Mesenchymal stem cell (in vitro differentiated cells and primary cell): ENCODE results near the gene GBP3.
"Not testable (repeated sequence)": the region's sequence is repeated elsewhere in the genome, so short reads cannot be mapped to it uniquely, and the experiment has no call there.

Experiments used
- DNase-seq: peaks from one replicate; pipeline ENCODE4 v3.0.0-alpha.2; 2013
- H2AFZ ChIP-seq: one replicate; pipeline ENCODE4 v1.6.1; 2013; ENCODE audit warnings: low read depth, mild to moderate bottlenecking, control low read depth, inconsistent platforms, low read length, moderate library complexity
- H2AK5ac ChIP-seq: 2 replicates; pipeline ENCODE4 v1.6.1; 2013; ENCODE audit warnings: low read length, moderate library complexity, mild to moderate bottlenecking, inconsistent platforms; ENCODE audit not compliant: severe bottlenecking
- H2BK120ac ChIP-seq: one replicate; pipeline ENCODE4 v1.6.1; 2013; ENCODE audit warnings: low read depth, mild to moderate bottlenecking, inconsistent platforms, low read length, moderate library complexity
- H2BK12ac ChIP-seq, 2 experiments: one replicate each; pipeline ENCODE4 v1.6.1; 2013; ENCODE audit warnings: inconsistent platforms in 2 of 2, low read length in 2 of 2, mild to moderate bottlenecking in 2 of 2, moderate library complexity in 2 of 2, control low read depth in 1 of 2
- H2BK15ac ChIP-seq: one replicate; pipeline ENCODE4 v1.6.1; 2013; ENCODE audit warnings: mild to moderate bottlenecking, low read depth, inconsistent platforms; ENCODE audit not compliant: poor library complexity, severe bottlenecking
- H2BK5ac ChIP-seq: 2 replicates; pipeline ENCODE4 v1.6.1; 2013; ENCODE audit warnings: low read depth, mild to moderate bottlenecking, low read length, control low read depth, inconsistent platforms; ENCODE audit not compliant: poor library complexity, severe bottlenecking
- H3K14ac ChIP-seq, 2 experiments: one replicate each; pipeline ENCODE4 v1.6.1; 2013; ENCODE audit warnings: inconsistent platforms in 2 of 2, low read length in 2 of 2, control low read depth in 1 of 2, mild to moderate bottlenecking in 1 of 2, moderate library complexity in 1 of 2
- H3K18ac ChIP-seq, 2 experiments: one replicate each; pipeline ENCODE4 v1.6.1; 2013; ENCODE audit warnings: inconsistent platforms in 2 of 2, low read length in 2 of 2, control low read depth in 1 of 2, low read depth in 1 of 2, mild to moderate bottlenecking in 1 of 2
- H3K23ac ChIP-seq, 2 experiments: one replicate each; pipeline ENCODE4 v1.6.1; 2013; ENCODE audit warnings: inconsistent platforms in 2 of 2, low read length in 2 of 2, mild to moderate bottlenecking in 2 of 2, moderate library complexity in 2 of 2, control low read depth in 1 of 2
- H3K27ac ChIP-seq: 2 replicates; pipeline ENCODE4 v1.5.1; 2013; ENCODE audit warnings: mild to moderate bottlenecking, moderate library complexity, low read length, control low read depth, inconsistent platforms; ENCODE audit not compliant: poor library complexity, severe bottlenecking
- H3K27me3 ChIP-seq, 2 experiments: 2 replicates each; pipeline versions ENCODE4 v1.6.1 to v1.7.0; 2013; ENCODE audit warnings: low read length in 2 of 2, mild to moderate bottlenecking in 2 of 2, moderate library complexity in 2 of 2, control low read depth in 1 of 2, inconsistent platforms in 1 of 2; ENCODE audit not compliant: control insufficient read depth in 1 of 2, insufficient read depth in 1 of 2
- H3K36me3 ChIP-seq, 2 experiments: 2 replicates each; pipeline versions ENCODE4 v1.6.1 to v1.7.0; 2013; ENCODE audit warnings: low read length in 2 of 2, control low read depth in 1 of 2, inconsistent platforms in 1 of 2, low read depth in 1 of 2, mild to moderate bottlenecking in 1 of 2; ENCODE audit not compliant: insufficient read depth in 2 of 2, control insufficient read depth in 1 of 2
- H3K4ac ChIP-seq, 2 experiments: one replicate each; pipeline ENCODE4 v1.6.1; 2013; ENCODE audit warnings: inconsistent platforms in 2 of 2, low read length in 2 of 2, mild to moderate bottlenecking in 2 of 2, moderate library complexity in 2 of 2, control low read depth in 1 of 2, low read depth in 1 of 2
- H3K4me1 ChIP-seq: 2 replicates; pipeline ENCODE4 v1.6.1; 2013; ENCODE audit warnings: low read depth, low read length, control low read depth; ENCODE audit not compliant: control insufficient read depth, insufficient read depth
- H3K4me2 ChIP-seq: 2 replicates; pipeline ENCODE4 v1.6.1; 2013; ENCODE audit warnings: low read length, mild to moderate bottlenecking, inconsistent platforms; ENCODE audit not compliant: poor library complexity, severe bottlenecking
- H3K4me3 ChIP-seq, 2 experiments: 2 replicates each; pipeline versions ENCODE4 v1.5.1 to v1.7.0; 2013; ENCODE audit warnings: low read length in 2 of 2, mild to moderate bottlenecking in 2 of 2, control low read depth in 1 of 2, low read depth in 1 of 2; ENCODE audit not compliant: insufficient read depth in 1 of 2
- H3K79me1 ChIP-seq: replicated peaks from 2 replicates; pipeline ENCODE4 v1.6.1; 2013; ENCODE audit warnings: mild to moderate bottlenecking, control low read depth, low read length, inconsistent platforms; ENCODE audit not compliant: poor library complexity, severe bottlenecking
- H3K9ac ChIP-seq: 2 replicates; pipeline ENCODE4 v1.7.0; 2013; ENCODE audit warnings: mild to moderate bottlenecking, low read length, moderate library complexity
- H3K9me3 ChIP-seq: 2 replicates; pipeline ENCODE4 v1.7.0; 2013; ENCODE audit warnings: mild to moderate bottlenecking, low read length; ENCODE audit not compliant: control insufficient read depth
- H4K8ac ChIP-seq: one replicate; pipeline ENCODE4 v1.6.1; 2013; ENCODE audit warnings: inconsistent platforms, mild to moderate bottlenecking, low read length, moderate library complexity
- H4K91ac ChIP-seq: one replicate; pipeline ENCODE4 v1.6.1; 2013; ENCODE audit warnings: mild to moderate bottlenecking, low read length, inconsistent platforms
- WGBS: methylation state at CpG from one replicate; pipeline ENCODE4 v1.1.7; 2013; ENCODE audit warnings: mixed read lengths; 5-methylcytosine and 5-hydroxymethylcytosine counted together

Gene GBP3

DNA sequence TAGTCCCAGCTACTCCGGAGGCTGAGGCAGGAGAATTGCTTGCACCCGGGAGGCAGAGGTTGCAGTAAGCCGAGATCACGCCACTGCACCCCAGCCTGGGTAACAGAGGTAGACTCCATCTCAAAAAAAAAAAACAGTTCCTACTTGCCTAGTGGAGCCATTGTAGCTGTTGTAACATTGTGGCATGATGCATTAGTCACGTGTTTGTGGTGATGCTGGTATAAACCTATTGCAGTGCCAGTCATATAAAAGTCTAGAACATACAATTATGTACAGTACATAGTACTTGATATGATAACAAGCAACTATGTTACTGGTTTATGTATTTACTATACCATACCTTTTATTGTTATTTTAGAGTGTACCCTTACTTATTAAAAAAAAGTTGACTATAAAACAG lies 46.4 kb downstream of the GBP3 start:
- Histone ChIP-seq H3K79me1 (peaks cover 29% of the 10 kb centered on the region), H3K23ac (no peak overlapping the region), H2AK5ac (no peak overlapping the region), H3K14ac (no peak overlapping the region), H3K4ac (no peak overlapping the region), H4K91ac (no peak overlapping the region), H2BK5ac (no peak overlapping the region), H2BK12ac (no peak overlapping the region), H3K4me1 (no peaks in the 10 kb centered on the region), H3K18ac (no peak overlapping the region), H3K27me3 (no peaks in the 10 kb centered on the region), H4K8ac (no peak overlapping the region), H2BK15ac (no peak overlapping the region), H3K9me3 (no peaks in the 10 kb centered on the region), H3K4me3 (no peak overlapping the region), H2BK120ac (no peak overlapping the region), H3K27ac (no peak overlapping the region), H2AFZ (no peak overlapping the region), H3K36me3 (peaks cover 2 to 17% of the 10 kb centered on the region in 2 experiments), H3K4me2 (no peak overlapping the region), H3K9ac (no peak overlapping the region)
- WGBS, result 92% methylated on average over 5 of the region's 5 CpGs
- no peak for DNase-seq

DNA sequence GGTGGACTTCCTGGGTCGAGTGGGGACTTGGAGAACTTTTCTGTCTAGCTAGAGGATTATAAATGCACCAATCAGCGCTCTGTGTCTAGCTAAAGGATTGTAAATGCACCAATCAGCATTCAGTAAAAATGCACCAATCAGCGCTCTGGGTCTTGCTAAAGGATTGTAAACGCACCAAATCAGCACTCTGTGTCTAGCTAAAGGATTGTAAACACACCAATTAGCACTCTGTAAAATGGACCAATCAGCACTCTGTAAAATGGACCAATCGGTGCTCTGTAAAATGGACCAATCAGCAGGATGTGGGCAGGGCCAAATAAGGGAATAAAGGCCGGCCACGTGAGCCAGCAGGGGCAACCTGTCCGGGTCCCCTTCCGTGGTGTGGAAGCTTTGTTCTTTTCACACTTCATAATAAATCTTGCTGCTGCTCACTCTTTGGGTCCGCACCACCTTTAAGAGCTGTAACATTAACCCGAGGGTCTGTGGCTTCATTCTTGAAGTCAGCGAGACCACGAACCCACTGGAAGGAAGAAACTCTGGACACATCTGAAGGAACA lies 48.0 kb downstream of the GBP3 start:
- not testable (repeated sequence) for H2BK15ac ChIP-seq, H3K9me3 ChIP-seq, H3K27me3 ChIP-seq, H2BK120ac ChIP-seq, H4K91ac ChIP-seq, H3K4me1 ChIP-seq, H4K8ac ChIP-seq, H3K9ac ChIP-seq, H3K4me2 ChIP-seq, H2BK5ac ChIP-seq, H3K23ac ChIP-seq, H3K18ac ChIP-seq, H2AK5ac ChIP-seq, H3K27ac ChIP-seq, H3K4me3 ChIP-seq, H2BK12ac ChIP-seq, H3K14ac ChIP-seq, DNase-seq, H3K4ac ChIP-seq, H2AFZ ChIP-seq
- peaks cover 2 to 18% of the 10 kb centered on the region in 2 experiments for H3K36me3 ChIP-seq
- WGBS, result 82% methylated on average over 13 of the region's 13 CpGs
- H3K79me1 ChIP-seq, result peaks cover 29% of the 10 kb centered on the region

- peaks cover under 1 to 25% of the 10 kb centered on the region in 2 experiments for H3K36me3 ChIP-seq
- no peak overlapping the region for H2BK15ac ChIP-seq
- no peak overlapping the region for H3K27ac ChIP-seq
- peaks cover 26% of the 10 kb centered on the region for H3K79me1 ChIP-seq
- H3K9ac ChIP-seq, result peak overlapping the region; percentile 15
- WGBS, result no CpG with 5 or more reads among the region's 2 CpGs
- no peak overlapping the region for H2AK5ac ChIP-seq
- no peak overlapping the region for H2AFZ ChIP-seq
- no peak overlapping the region for H2BK12ac ChIP-seq
- no peaks in the 10 kb centered on the region for H3K4me1 ChIP-seq
- H2BK120ac ChIP-seq, result no peak overlapping the region
- no peak overlapping the region for H4K8ac ChIP-seq
- H2BK5ac ChIP-seq, result no peak overlapping the region
- no peak overlapping the region for H3K14ac ChIP-seq
- no peak overlapping the region for H3K4ac ChIP-seq
- H3K9me3 ChIP-seq, result no peaks in the 10 kb centered on the region
- H3K23ac ChIP-seq, result no peak overlapping the region
- DNase-seq, result peak; percentile 64
- no peak overlapping the region for H4K91ac ChIP-seq
- H3K27me3 ChIP-seq, result no peaks in the 10 kb centered on the region
- no peak overlapping the region for H3K4me3 ChIP-seq
- H3K4me2 ChIP-seq, result no peak overlapping the region
- no peak overlapping the region for H3K18ac ChIP-seq
Measured at GRCh38 chr1:88973520-88974137, 49.0 kb downstream of the GBP3 start.

DNA sequence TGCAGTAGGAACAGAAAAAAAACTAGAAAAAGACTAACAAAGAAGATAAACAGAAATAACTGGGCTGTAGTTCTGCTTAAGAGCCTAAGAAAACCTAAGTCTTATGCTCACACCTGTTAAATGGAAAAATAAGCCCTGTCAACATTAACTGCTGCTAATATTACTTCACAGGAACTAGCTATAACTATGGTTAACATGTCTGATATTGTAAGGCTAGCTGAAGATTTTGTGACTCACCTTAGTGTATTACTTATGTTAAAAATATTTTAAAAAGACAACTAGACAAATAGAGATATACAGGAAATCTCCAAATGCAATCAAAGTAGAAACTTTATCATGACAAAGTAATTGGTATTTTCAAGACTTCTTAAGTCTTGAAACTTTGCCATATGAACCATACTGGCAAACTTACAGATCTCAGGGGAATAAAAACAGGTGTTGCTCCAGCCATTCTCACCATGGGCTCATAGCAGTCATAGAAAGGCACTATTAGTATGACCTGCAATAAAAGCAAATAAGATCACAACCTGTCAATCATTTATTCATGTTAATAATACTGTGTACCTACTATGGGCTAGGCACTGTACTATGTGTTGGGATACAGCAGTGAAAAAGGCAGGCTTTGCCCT lies 60.9 kb downstream of the GBP3 start:
- H3K27me3 ChIP-seq, result no peaks in the 10 kb centered on the region
- DNase-seq, result no peak
- H2AK5ac ChIP-seq, result no peak overlapping the region
- H2BK15ac ChIP-seq, result no peak overlapping the region
- H3K14ac ChIP-seq, result no peak overlapping the region
- H3K27ac ChIP-seq, result no peak overlapping the region
- no peak overlapping the region for H2AFZ ChIP-seq
- H3K4me1 ChIP-seq, result no peaks in the 10 kb centered on the region
- H4K91ac ChIP-seq, result no peak overlapping the region
- no peak overlapping the region for H4K8ac ChIP-seq
- H3K4me3 ChIP-seq, result no peak overlapping the region
- no peak overlapping the region for H3K4me2 ChIP-seq
- no peak overlapping the region for H2BK120ac ChIP-seq
- H2BK5ac ChIP-seq, result no peak overlapping the region
- no peaks in the 10 kb centered on the region for H3K79me1 ChIP-seq
- H3K9me3 ChIP-seq, result no peaks in the 10 kb centered on the region
- no peak overlapping the region for H3K9ac ChIP-seq
- no peak overlapping the region for H3K4ac ChIP-seq
- H2BK12ac ChIP-seq, result no peak overlapping the region
- no peak overlapping the region for H3K23ac ChIP-seq
- peaks cover 0 to 89% of the 10 kb centered on the region in 2 experiments for H3K36me3 ChIP-seq
- H3K18ac ChIP-seq, result no peak overlapping the region
